Transverse colon (tissue), 4 donors: ENCODE measurements around the gene HSD11B1.

ENCODE experiments used
- POLR2A ChIP-seq: fragments of 450-650 bp; IDR thresholded peaks from one replicate; pipeline ENCODE4 v1.6.1; 2016; ENCODE audit warnings: antibody characterized with exemption, mild to moderate bottlenecking, moderate library complexity
- POLR2AphosphoS5 ChIP-seq, 3 donors: sonication (generic); formaldehyde crosslinking; IDR thresholded peaks; one replicate each; pipeline ENCODE4 v1.6.1; 2016; ENCODE audit warnings: antibody characterized with exemption in 3 of 3
- TF ChIP-seq, protein P1 (sequence below), 5 experiments: fragments of 200-600 bp in 3 of 5; fragments of 450-650 bp in 2 of 5; sonication (generic) in 3 of 5; IDR thresholded peaks; 1 replicate in 2 of 5; 2 replicates in 3 of 5; pipeline ENCODE4 v1.5.1; 2016 to 2017; ENCODE audit warnings: antibody characterized with exemption in 5 of 5, inconsistent platforms in 3 of 5, mild to moderate bottlenecking in 2 of 5, moderate library complexity in 1 of 5

DNA sequence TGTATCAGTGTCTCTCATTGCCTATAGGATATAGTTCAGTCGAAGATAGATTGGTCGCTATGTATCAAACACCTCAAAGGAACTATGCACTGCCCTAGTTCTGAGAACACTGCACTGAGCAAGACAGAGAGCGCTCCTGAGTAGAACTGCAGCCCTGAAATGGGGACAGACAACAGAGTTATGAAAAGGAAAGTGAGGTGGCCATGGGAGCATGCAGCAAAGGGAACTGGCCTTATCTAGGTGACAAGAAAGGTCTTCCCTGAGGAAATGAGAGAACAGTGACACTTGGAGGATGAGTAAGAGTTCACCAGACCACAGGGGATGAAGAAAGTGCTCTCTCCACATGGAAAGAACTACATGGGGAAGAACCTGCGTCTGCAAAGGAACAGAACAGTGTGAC lies 36.9 kb upstream of the HSD11B1 start:
- TF ChIP-seq, protein P1, sequence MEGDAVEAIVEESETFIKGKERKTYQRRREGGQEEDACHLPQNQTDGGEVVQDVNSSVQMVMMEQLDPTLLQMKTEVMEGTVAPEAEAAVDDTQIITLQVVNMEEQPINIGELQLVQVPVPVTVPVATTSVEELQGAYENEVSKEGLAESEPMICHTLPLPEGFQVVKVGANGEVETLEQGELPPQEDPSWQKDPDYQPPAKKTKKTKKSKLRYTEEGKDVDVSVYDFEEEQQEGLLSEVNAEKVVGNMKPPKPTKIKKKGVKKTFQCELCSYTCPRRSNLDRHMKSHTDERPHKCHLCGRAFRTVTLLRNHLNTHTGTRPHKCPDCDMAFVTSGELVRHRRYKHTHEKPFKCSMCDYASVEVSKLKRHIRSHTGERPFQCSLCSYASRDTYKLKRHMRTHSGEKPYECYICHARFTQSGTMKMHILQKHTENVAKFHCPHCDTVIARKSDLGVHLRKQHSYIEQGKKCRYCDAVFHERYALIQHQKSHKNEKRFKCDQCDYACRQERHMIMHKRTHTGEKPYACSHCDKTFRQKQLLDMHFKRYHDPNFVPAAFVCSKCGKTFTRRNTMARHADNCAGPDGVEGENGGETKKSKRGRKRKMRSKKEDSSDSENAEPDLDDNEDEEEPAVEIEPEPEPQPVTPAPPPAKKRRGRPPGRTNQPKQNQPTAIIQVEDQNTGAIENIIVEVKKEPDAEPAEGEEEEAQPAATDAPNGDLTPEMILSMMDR (IDR thresholded peaks at IDR 0.05), result no peak
- TF ChIP-seq POLR2A, result no peak
- TF ChIP-seq POLR2AphosphoS5 (IDR thresholded peaks at IDR 0.05), result no peak
